ENCODE data around the gene KIF25. TPM values are rescaled to one million over a fixed set of nuclear protein-coding genes. Genes with fewer than 3 reads are reported as not detected.
A peak's percentile ranks its signal among the peaks of the same experiment; 100 is the strongest.

KIF25 gene
- total RNA-seq, 4 donors from 2014 or later = 0.17 TPM; not detected in 3

GRCh38 chr6:168057836-168058235, 60.4 kb downstream of the KIF25 start:
- intact Hi-C loops (cut with DNase I) = no loop called here
- Histone ChIP-seq H3K36me3 (no peaks in the 10 kb centered on the region), H3K27ac (replicated peaks in 1 of 4) (no peak overlapping the region), H3K9me3 (no peaks in the 10 kb centered on the region), H3K4me3 (no peak overlapping the region), H3K27me3 (no peaks in the 10 kb centered on the region), H3K4me1 (peaks cover 22 to 27% (median 25%) of the 10 kb centered on the region in 4 donors)
- TF ChIP-seq CTCF (IDR thresholded peaks at IDR 0.05) (no peak), POLR2A (IDR thresholded peaks at IDR 0.05; ENCODE audit: low read depth) (no peak), POLR2AphosphoS5 (IDR thresholded peaks at IDR 0.05) (no peak), EP300 (IDR thresholded peaks at IDR 0.05) (no peak)
- no peak for DNase-seq (ENCODE audit: extremely low spot score)
- 94% methylated on average over 11 of the region's 14 CpGs for WGBS

DNA sequence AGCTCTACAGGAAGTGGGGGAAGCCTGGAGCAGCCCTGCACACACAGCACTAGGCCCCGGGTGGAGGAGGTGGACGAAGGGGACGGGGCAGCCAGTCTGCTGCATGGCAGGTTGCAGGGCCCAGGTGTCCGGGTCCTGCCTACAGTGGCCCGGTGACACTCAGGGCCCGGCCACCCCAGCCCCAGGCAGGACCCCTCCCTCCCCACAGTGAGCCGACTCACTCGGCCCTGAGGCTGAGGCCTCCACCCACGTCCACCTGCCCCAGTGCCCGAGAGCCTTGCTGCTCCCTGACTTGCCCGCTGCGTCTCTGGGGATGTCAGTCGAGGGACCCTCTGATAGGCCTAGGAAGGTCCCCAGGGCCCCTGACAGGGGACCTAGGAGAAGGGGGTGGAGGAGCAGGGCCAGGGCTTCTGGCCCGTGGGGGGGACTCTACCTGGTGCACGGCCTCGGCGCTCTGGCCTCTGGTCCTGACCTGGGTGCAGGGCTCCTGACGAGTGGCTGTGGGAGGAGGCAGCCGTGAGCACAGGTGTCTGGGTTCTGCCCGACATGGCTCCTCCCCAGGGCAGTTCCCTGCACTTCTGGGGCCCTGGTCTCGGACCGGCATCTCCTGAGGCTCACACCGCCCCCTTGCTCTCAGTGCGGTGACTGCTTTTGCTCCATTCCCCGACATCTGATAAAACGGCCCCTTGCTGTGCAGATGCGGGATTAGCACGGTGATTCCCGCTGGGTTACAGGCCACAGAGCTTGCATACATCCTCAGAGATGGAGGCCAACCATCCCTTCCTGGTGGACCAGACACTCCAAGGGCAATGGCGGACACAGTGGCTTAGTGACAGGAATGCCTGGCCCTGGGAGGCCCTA, 61.5 kb downstream of the KIF25 start:
- Histone ChIP-seq H3K36me3 (no peaks in the 10 kb centered on the region), H3K4me1 (peaks cover 20 to 26% (median 23%) of the 10 kb centered on the region in 4 donors), H3K27ac (replicated peaks in 1 of 4) (no peak overlapping the region), H3K9me3 (no peaks in the 10 kb centered on the region), H3K27me3 (no peaks in the 10 kb centered on the region), H3K4me3 (no peak overlapping the region)
- no peak for DNase-seq (ENCODE audit: extremely low spot score)
- no peak for TF ChIP-seq POLR2A (IDR thresholded peaks at IDR 0.05; ENCODE audit: low read depth)
- TF ChIP-seq POLR2AphosphoS5 (IDR thresholded peaks at IDR 0.05) = no peak
- TF ChIP-seq EP300 (IDR thresholded peaks at IDR 0.05) = no peak
- TF ChIP-seq CTCF (IDR thresholded peaks at IDR 0.05) = no peak
- intact Hi-C loops (cut with DNase I) = no loop called here
- 90% methylated on average over 8 of the region's 30 CpGs for WGBS

GRCh38 chr6:168060521-168060931, 63.1 kb downstream of the KIF25 start:
- Histone ChIP-seq H3K4me3 (no peak overlapping the region), H3K36me3 (no peaks in the 10 kb centered on the region), H3K9me3 (no peaks in the 10 kb centered on the region), H3K4me1 (peaks cover 6 to 10% (median 8%) of the 10 kb centered on the region in 4 donors), H3K27me3 (no peaks in the 10 kb centered on the region), H3K27ac (replicated peaks in 1 of 4) (no peak overlapping the region)
- TF ChIP-seq CTCF (IDR thresholded peaks at IDR 0.05) (peak; percentile 43 to 53 (median 50)), POLR2AphosphoS5 (IDR thresholded peaks at IDR 0.05) (no peak)
- 86% methylated on average over 4 of the region's 12 CpGs for WGBS
- DNase-seq (ENCODE audit: extremely low spot score) = no peak
- intact Hi-C loops (cut with DNase I) = no loop called here

DNA sequence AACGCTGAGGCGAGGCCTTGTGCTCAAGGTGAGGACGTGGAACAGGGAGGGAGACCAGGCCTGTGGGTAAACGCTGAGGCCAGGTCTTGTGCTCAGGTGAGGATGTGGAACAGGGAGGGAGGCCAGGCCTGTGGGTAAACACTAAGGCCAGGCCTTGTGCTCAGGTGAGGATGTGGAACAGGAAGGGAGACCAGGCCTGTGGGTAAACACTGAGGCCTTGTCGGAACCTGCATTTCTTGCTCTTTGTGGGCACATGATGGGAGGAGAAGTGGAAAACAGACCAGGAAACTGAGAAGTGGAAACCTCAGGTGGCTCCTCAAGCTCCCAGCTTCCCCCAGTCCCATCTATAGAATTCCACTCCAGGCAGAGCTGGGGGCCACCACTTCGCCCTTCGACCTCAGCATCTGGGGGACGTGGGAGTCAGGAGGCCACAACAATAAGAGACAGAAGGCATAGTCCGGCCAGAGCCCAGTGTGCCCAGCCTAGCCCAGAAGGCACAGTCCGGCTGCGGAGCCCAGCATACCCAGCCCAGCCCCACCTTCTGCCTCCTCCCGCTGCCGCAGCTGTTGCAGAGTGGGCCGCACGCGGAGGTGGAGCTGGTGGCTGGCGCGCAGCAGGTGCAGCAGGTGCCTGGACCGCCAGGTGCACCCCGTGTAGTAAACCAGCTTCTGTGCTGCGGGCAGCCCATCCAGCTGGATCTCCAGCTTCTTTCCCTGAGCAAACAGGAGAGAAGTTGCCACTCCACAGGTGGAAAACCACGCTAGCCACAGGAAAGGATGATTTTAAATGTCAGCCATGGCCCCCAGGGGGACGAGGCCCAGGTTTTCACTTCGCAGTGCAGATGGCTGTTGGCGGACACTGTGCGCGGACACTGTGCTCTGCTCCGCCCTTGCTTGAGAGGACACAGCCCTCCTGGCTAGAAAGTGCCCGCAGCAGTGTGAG, 64.1 kb downstream of the KIF25 start:
- H3K4me1 ChIP-seq = peaks cover 6 to 7% (median 7%) of the 10 kb centered on the region in 4 donors
- intact Hi-C loops (cut with DNase I) = no loop called here
- H3K27me3 ChIP-seq = no peaks in the 10 kb centered on the region
- no peaks in the 10 kb centered on the region for H3K9me3 ChIP-seq
- H3K27ac ChIP-seq (replicated peaks in 1 of 4) = no peak overlapping the region
- DNase-seq (ENCODE audit: extremely low spot score) = no peak
- no peak overlapping the region for H3K4me3 ChIP-seq
- H3K36me3 ChIP-seq = no peaks in the 10 kb centered on the region
- TF ChIP-seq EP300 (IDR thresholded peaks at IDR 0.05) (no peak), CTCF (IDR thresholded peaks at IDR 0.05) (no peak), POLR2AphosphoS5 (IDR thresholded peaks at IDR 0.05) (no peak)
- WGBS = 96% methylated on average over 19 of the region's 29 CpGs
